Testis (tissue), 3 donors: ENCODE results near the gene SPATA32. TPM values are rescaled to one million over a fixed set of nuclear protein-coding genes. Genes with fewer than 3 reads are reported as not detected.
"Not testable (repeated sequence)": the region's sequence is repeated elsewhere in the genome, so short reads cannot be mapped to it uniquely, and the experiment has no call there.

Source experiments
- DNase-seq: peaks from one replicate; pipeline ENCODE4 v3.0.0-alpha.2; 2019
- H3K27ac ChIP-seq, 2 donors: fragments of 200-600 bp; sonication (generic); one replicate each; pipeline ENCODE4 v1.5.1; 2019
- H3K27me3 ChIP-seq: fragments of 200-600 bp; sonication (generic); one replicate; pipeline ENCODE4 v1.5.1; 2019
- H3K36me3 ChIP-seq: fragments of 200-600 bp; sonication (generic); one replicate; pipeline ENCODE4 v1.5.1; 2017; ENCODE audit warnings: low read depth; ENCODE audit errors: missing control alignments
- H3K4me1 ChIP-seq: fragments of 200-600 bp; sonication (generic); one replicate; pipeline ENCODE4 v1.5.1; 2019
- H3K4me3 ChIP-seq, 2 donors: fragments of 200-600 bp; sonication (generic); one replicate each; pipeline ENCODE4 v1.5.1; 2017 to 2019
- H3K9me3 ChIP-seq: fragments of 200-600 bp; sonication (generic); one replicate; pipeline ENCODE4 v1.5.1; 2017
- CTCF ChIP-seq, 3 experiments: fragments of 450-650 bp in 2 of 3; fragments of 200-600 bp in 1 of 3; sonication (generic) in 1 of 3; IDR thresholded peaks; one replicate each; pipeline ENCODE4 v1.5.1; 2016 to 2019; ENCODE audit warnings: antibody characterized with exemption in 3 of 3, mild to moderate bottlenecking in 2 of 3, moderate library complexity in 1 of 3
- POLR2A ChIP-seq: fragments of 450-650 bp; IDR thresholded peaks from one replicate; pipeline ENCODE4 v1.6.1; 2017; ENCODE audit warnings: antibody characterized with exemption, mild to moderate bottlenecking, moderate library complexity
- WGBS, 2 donors: methylation state at CpG; one replicate each; pipeline ENCODE4 v1.1.5; 2018; 5-methylcytosine and 5-hydroxymethylcytosine counted together
- intact Hi-C: fragments of 100-400 bp; cut with DNase I; formaldehyde crosslinking; loops from one replicate; pipeline ENCODE4 v1.15.1; 2023; ENCODE audit warnings: low total_unique reads
- polyA plus RNA-seq: library from polyadenylated mRNA; stranded (reverse); fragments of 350-450 nt; fragmentation: Illumina TruSeq; extraction: RNeasy Lipid Tissue Mini Kit (QIAGEN cat#74804); gene quantifications from one replicate; pipeline ENCODE4 v1.2.3, GENCODE V29; 2014; ENCODE audit warnings: low read depth, low replicate concordance; ENCODE audit not compliant: insufficient read depth
- total RNA-seq, 2 donors: library from RNA; depleted of rRNA; stranded (reverse); fragments of >200 nt; gene quantifications; one replicate each; pipeline ENCODE4 v1.2.3, GENCODE V29; 2016

Gene SPATA32
- total and polyA plus RNA-seq, 3 donors from 2014 or later: 15.5 to 72.0 (median 47.4) TPM

DNA sequence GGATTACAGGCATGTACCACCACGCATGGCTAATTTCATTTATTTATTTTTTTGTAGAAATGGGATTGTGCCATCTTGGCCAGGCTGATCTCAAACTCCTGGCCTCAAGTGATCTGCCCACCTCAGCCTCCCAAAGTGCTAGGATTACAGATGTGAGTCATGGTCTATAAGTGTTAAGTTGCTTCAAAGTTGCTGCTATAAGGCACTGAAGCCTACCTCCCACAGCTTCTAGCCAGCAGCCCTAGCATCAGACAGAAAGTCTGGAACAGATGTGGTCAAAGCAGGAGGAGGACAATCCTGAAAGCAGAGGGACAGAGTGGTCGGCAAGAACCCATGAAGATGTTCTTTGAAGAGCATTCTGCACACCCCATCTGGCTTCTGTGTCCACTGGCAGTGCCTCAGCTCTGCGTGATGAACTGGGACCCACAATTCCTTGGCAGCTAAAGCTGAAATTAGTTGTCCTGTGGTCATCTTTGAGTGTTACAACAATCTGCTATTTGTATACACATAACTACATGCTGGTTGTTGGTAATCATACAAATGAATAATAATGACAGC lies 43.7 kb upstream of the SPATA32 start:
- intact Hi-C loops: no loop called here
- H3K36me3 ChIP-seq: no peaks in the 10 kb centered on the region
- H3K4me1 ChIP-seq: peaks cover 19% of the 10 kb centered on the region
- 77 to 82% methylated on average over 3 of the region's 3 CpGs for WGBS, 2 donors
- DNase-seq: no peak
- no peaks in the 10 kb centered on the region for H3K9me3 ChIP-seq
- H3K4me3 ChIP-seq: no peak overlapping the region
- H3K27me3 ChIP-seq: no peaks in the 10 kb centered on the region
- TF ChIP-seq CTCF (IDR thresholded peaks at IDR 0.05): no peak
- TF ChIP-seq POLR2A: no peak
- no peak overlapping the region for H3K27ac ChIP-seq

- H3K27me3 ChIP-seq: no peaks in the 10 kb centered on the region
- H3K27ac ChIP-seq: peak overlapping the region; percentile 0 to 65
- intact Hi-C loops: no loop called here
- peak; percentile 61 for DNase-seq
- H3K36me3 ChIP-seq: no peaks in the 10 kb centered on the region
- TF ChIP-seq CTCF (IDR thresholded peaks at IDR 0.05) (no peak), POLR2A (no peak)
- peaks cover 12% of the 10 kb centered on the region for H3K4me1 ChIP-seq
- H3K9me3 ChIP-seq: no peaks in the 10 kb centered on the region
- H3K4me3 ChIP-seq: no peak overlapping the region
- WGBS, 2 donors: 63 to 74% methylated on average over 10 of the region's 10 CpGs
Observed at GRCh38 chr17:45302649-45303173, 40.8 kb upstream of the SPATA32 start.

DNA sequence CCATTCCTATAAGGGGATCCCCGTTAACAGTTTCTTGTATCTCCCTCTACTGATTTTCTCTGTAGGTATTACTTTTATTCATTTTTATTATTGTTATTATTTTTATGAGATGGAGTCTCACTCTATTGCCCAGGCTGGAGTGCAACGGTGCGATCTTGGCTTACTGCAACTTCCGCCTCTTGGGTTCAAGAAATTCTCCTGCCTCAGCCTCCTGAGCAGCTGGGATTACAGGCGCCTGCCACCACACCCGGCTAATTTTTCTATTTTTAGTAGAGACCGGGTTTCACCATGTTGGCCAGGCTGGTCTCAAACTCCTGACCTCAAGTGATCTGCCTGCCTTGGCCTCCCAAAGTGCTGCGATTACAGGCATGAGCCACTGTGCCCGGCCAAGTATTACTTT lies 40.3 kb upstream of the SPATA32 start:
- H3K4me1 ChIP-seq, H3K36me3 ChIP-seq, intact Hi-C loops, DNase-seq, H3K4me3 ChIP-seq, H3K27me3 ChIP-seq, H3K9me3 ChIP-seq: not testable (repeated sequence)
- WGBS, 2 donors: 71 to 82% methylated on average over 9 of the region's 9 CpGs
- peak overlapping the region in 1 of 2 donors; percentile 65 for H3K27ac ChIP-seq

GRCh38 chr17:45301674-45302073 lies 39.8 kb upstream of the SPATA32 start:
- intact Hi-C loops: no loop called here
- peak overlapping the region in 1 of 2 donors; percentile 65 for H3K27ac ChIP-seq
- DNase-seq: no peak
- WGBS, 2 donors: 90 to 96% methylated on average over 4 of the region's 4 CpGs
- no peaks in the 10 kb centered on the region for H3K27me3 ChIP-seq
- H3K9me3 ChIP-seq: no peaks in the 10 kb centered on the region
- H3K4me3 ChIP-seq: no peak overlapping the region
- TF ChIP-seq POLR2A (no peak), CTCF (IDR thresholded peaks at IDR 0.05) (no peak)
- H3K36me3 ChIP-seq: no peaks in the 10 kb centered on the region
- peaks cover 8% of the 10 kb centered on the region for H3K4me1 ChIP-seq

DNA sequence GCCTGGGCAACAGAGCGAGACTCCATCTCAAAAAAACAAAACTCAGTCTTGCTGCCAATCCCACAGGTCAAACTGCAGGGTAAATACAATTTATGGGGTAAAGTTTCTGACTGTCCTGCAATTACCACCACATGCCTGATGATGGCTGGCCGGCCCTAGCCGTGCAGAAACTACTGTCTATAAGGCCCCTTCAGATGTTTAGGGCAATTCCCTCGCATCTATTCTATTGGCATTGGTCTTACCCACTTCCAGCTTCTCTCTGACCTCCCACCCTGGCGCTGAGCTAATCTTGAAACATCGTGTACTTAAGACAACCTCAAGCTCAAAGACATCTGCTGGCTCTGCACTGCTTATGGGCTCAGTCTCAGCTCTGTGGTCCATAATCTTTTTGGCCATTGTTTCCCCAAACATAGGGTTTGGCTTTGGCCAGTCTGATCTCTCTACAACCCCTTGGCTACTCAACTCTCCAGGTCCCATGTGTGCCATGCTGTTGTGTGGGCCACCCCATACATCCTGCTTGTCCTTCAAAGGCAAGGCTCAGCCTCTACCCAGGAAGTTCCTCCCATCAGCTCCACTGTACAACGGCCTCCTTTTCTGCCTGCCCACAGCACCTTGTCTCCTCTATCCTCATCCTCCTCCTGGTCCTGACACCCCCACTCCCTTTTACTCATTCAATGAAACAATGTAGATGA lies 38.3 kb upstream of the SPATA32 start:
- no peaks in the 10 kb centered on the region for H3K36me3 ChIP-seq
- H3K27ac ChIP-seq: no peak overlapping the region
- DNase-seq: no peak
- H3K4me1 ChIP-seq: peaks cover 4% of the 10 kb centered on the region
- no peak overlapping the region for H3K4me3 ChIP-seq
- no peak for TF ChIP-seq CTCF (IDR thresholded peaks at IDR 0.05)
- TF ChIP-seq POLR2A: no peak
- H3K27me3 ChIP-seq: no peaks in the 10 kb centered on the region
- WGBS, 2 donors: 79 to 84% methylated on average over 7 of the region's 7 CpGs
- intact Hi-C loops: no loop called here
- H3K9me3 ChIP-seq: no peaks in the 10 kb centered on the region
